Ovary (tissue), 9 donors: ENCODE data around the gene APBA2. TPM values are rescaled to one million over a fixed set of nuclear protein-coding genes. Genes with fewer than 3 reads are reported as not detected.
A peak's percentile ranks its signal among the peaks of the same experiment; 100 is the strongest.

Experiments used
- DNase-seq, 5 donors: peaks; one replicate each; pipeline ENCODE4 v3.0.0-alpha.2; 2019 to 2020
- H3K27ac ChIP-seq, 2 donors: fragments of 200-600 bp; one replicate each; pipeline versions ENCODE4 v1.5.1 to v1.8.0; 2019 to 2022
- H3K27me3 ChIP-seq: fragments of 200-600 bp; one replicate; pipeline ENCODE4 v1.8.0; 2022
- H3K36me3 ChIP-seq: fragments of 200-600 bp; sonication (generic); one replicate; pipeline ENCODE4 v1.5.1; 2019
- H3K4me1 ChIP-seq: one replicate; pipeline ENCODE4 v1.8.1; 2013; ENCODE audit warnings: mild to moderate bottlenecking, moderate library complexity; ENCODE audit not compliant: insufficient read depth
- H3K4me3 ChIP-seq: fragments of 200-600 bp; sonication (generic); one replicate; pipeline ENCODE4 v1.5.1; 2017
- H3K9me3 ChIP-seq, 2 donors: fragments of 200-600 bp in 1 of 2; sonication (generic) in 1 of 2; one replicate each; pipeline versions ENCODE4 v1.5.1 to v1.8.1; 2013 to 2019; ENCODE audit warnings: mild to moderate bottlenecking in 1 of 2, moderate library complexity in 1 of 2
- CTCF ChIP-seq, 3 donors: fragments of 450-650 bp in 2 of 3; fragments of 200-600 bp in 1 of 3; IDR thresholded peaks; one replicate each; pipeline versions ENCODE4 v1.5.1 to v1.8.0; 2016 to 2022; ENCODE audit warnings: antibody characterized with exemption in 3 of 3, mild to moderate bottlenecking in 1 of 3
- EP300 ChIP-seq: sonication (generic); formaldehyde crosslinking; IDR thresholded peaks from one replicate; pipeline ENCODE4 v1.6.1; 2017; ENCODE audit warnings: antibody characterized with exemption
- POLR2A ChIP-seq: fragments of 450-650 bp; IDR thresholded peaks from one replicate; pipeline ENCODE4 v1.6.1; 2017; ENCODE audit warnings: antibody characterized with exemption, mild to moderate bottlenecking, moderate library complexity
- WGBS, 3 donors: extraction: QIAGEN DNeasy Blood & Tissue Kit in 1 of 3; methylation state at CpG; one replicate each; pipeline versions ENCODE4 v1.1.5 to v1.1.7; 2013 to 2017; 5-methylcytosine and 5-hydroxymethylcytosine counted together
- intact Hi-C, 4 donors: fragments of 100-400 bp; cut with DNase I; formaldehyde crosslinking; loops; one replicate each; pipeline versions ENCODE4 v1.11.0 to v1.15.1; 2022 to 2023
- polyA plus RNA-seq, 2 donors: library from polyadenylated mRNA; stranded (reverse); fragments of 200-250 nt in 1 of 2; fragments of 350-450 nt in 1 of 2; fragmentation: Illumina TruSeq in 1 of 2; extraction: RNeasy Lipid Tissue Mini Kit (QIAGEN cat#74804) in 1 of 2; gene quantifications; one replicate each; pipeline ENCODE4 v1.2.3, GENCODE V29; 2013 to 2014
- total RNA-seq, 7 donors: library from RNA; depleted of rRNA in 2 of 7; stranded (reverse); fragments of >200 nt in 2 of 7; fragmentation: NEBNext Ultra II Directional in 3 of 7; extraction: Animal tissue kit (Norgen Biotek cat#: 25700) in 3 of 7; gene quantifications; one replicate each; pipeline versions ENCODE4 v1.1.0 to v1.2.4, GENCODE V29; 2016 to 2023
- donor health status: DM: no; HTN: no; CAD: no; lungs with moderate emphysema.
- donor health status: DM: no; HTN: no; CAD: no.
- donor health status: Bipolar disorder and iron deficiency.
- donor health status: DM: yes; HTN: yes; CAD: no.
- donor health status: DM: no; HTN: no; CAD: no.
- donor health status: DM: yes; HTN: yes; CAD: no.

Gene APBA2
- total and polyA plus RNA-seq, 9 donors, result 0.53 to 3.1 (median 1.4) TPM

GRCh38 chr15:29130476-29130875, 244.7 kb downstream of the APBA2 start:
- H3K27ac ChIP-seq, result no peak overlapping the region
- no peak for DNase-seq
- H3K36me3 ChIP-seq, result no peaks in the 10 kb centered on the region
- no peaks in the 10 kb centered on the region for H3K4me1 ChIP-seq
- no peaks in the 10 kb centered on the region for H3K9me3 ChIP-seq
- 11 to 23% (median 16%) methylated on average over 6 of the region's 6 CpGs for WGBS, 3 donors
- TF ChIP-seq CTCF (IDR thresholded peaks at IDR 0.05) (no peak), EP300 (no peak), POLR2A (no peak)
- H3K27me3 ChIP-seq, result no peaks in the 10 kb centered on the region
- no peak overlapping the region for H3K4me3 ChIP-seq
- intact Hi-C loops, result no loop called here

GRCh38 chr15:29130951-29131839, 245.4 kb downstream of the APBA2 start:
- Histone ChIP-seq H3K36me3 (no peaks in the 10 kb centered on the region), H3K9me3 (no peaks in the 10 kb centered on the region), H3K4me1 (no peaks in the 10 kb centered on the region), H3K27me3 (no peaks in the 10 kb centered on the region), H3K4me3 (no peak overlapping the region), H3K27ac (no peak overlapping the region)
- TF ChIP-seq EP300, result no peak
- WGBS, 3 donors, result 51 to 64% (median 53%) methylated on average over 18 to 19 of the region's 19 CpGs
- DNase-seq, result peak in 3 of 5 donors; percentile 5 to 7 (median 6)
- intact Hi-C loops, result no loop called here

- Histone ChIP-seq H3K4me1 (no peaks in the 10 kb centered on the region), H3K36me3 (no peaks in the 10 kb centered on the region), H3K27ac (no peak overlapping the region), H3K27me3 (no peaks in the 10 kb centered on the region), H3K4me3 (no peak overlapping the region), H3K9me3 (no peaks in the 10 kb centered on the region)
- intact Hi-C loops, result no loop called here
- TF ChIP-seq EP300 (no peak), POLR2A (no peak), CTCF (IDR thresholded peaks at IDR 0.05) (no peak)
- DNase-seq, result peak in 2 of 5 donors; percentile 10 to 15
- WGBS, 3 donors, result 59 to 62% (median 61%) methylated on average over 23 of the region's 23 CpGs
These were observed 246.2 kb downstream of the APBA2 start for GRCh38 chr15:29131840-29132420.

GRCh38 chr15:29132735-29133181, 247.0 kb downstream of the APBA2 start:
- intact Hi-C loops, result no loop called here
- Histone ChIP-seq H3K36me3 (no peaks in the 10 kb centered on the region), H3K4me1 (no peaks in the 10 kb centered on the region), H3K27ac (no peak overlapping the region), H3K4me3 (no peak overlapping the region), H3K27me3 (no peaks in the 10 kb centered on the region), H3K9me3 (no peaks in the 10 kb centered on the region)
- DNase-seq, result peak in 2 of 5 donors; percentile 7 to 19
- 77 to 84% (median 80%) methylated on average over 14 of the region's 14 CpGs for WGBS, 3 donors
- no peak for TF ChIP-seq EP300
- TF ChIP-seq POLR2A, result no peak
- no peak for TF ChIP-seq CTCF (IDR thresholded peaks at IDR 0.05)

GRCh38 chr15:29133321-29133720, 247.5 kb downstream of the APBA2 start:
- H3K27me3 ChIP-seq, result no peaks in the 10 kb centered on the region
- peak in 2 of 5 donors; percentile 3 to 15 for DNase-seq
- intact Hi-C loops, result no loop called here
- no peaks in the 10 kb centered on the region for H3K36me3 ChIP-seq
- H3K4me3 ChIP-seq, result no peak overlapping the region
- TF ChIP-seq CTCF (IDR thresholded peaks at IDR 0.05) (no peak), POLR2A (no peak), EP300 (no peak)
- 71 to 84% (median 74%) methylated on average over 7 to 8 of the region's 8 CpGs for WGBS, 3 donors
- no peaks in the 10 kb centered on the region for H3K9me3 ChIP-seq
- H3K27ac ChIP-seq, result no peak overlapping the region
- no peaks in the 10 kb centered on the region for H3K4me1 ChIP-seq
